Stimulated activated CD8-positive, alpha-beta memory T cell treated with anti-CD3 and anti-CD28 coated beads, Interleukin-12 subunit alpha, Interleukin-12 subunit beta, amount 100 ng/mL, for 24 hours (primary cell): ENCODE measurements around the gene ASTN2.

Experiments used
- DNase-seq: peaks from one replicate; pipeline ENCODE4 v3.0.0-alpha.2; 2020; ENCODE audit errors: extremely low read depth

ASTN2 gene

GRCh38 chr9:117114768-117115167 lies 300.1 kb downstream of the ASTN2 start:
- no peak for DNase-seq

GRCh38 chr9:117104716-117105495 lies 310.0 kb downstream of the ASTN2 start:
- DNase-seq = no peak

GRCh38 chr9:117104206-117104605 lies 310.7 kb downstream of the ASTN2 start:
- no peak for DNase-seq

- DNase-seq = no peak
Measured at GRCh38 chr9:117103438-117104110, 311.3 kb downstream of the ASTN2 start.

- no peak for DNase-seq
Measured at GRCh38 chr9:117101008-117101407, 313.8 kb downstream of the ASTN2 start.

GRCh38 chr9:117098331-117098730 lies 316.5 kb downstream of the ASTN2 start:
- no peak for DNase-seq

- DNase-seq = no peak
Measured at GRCh38 chr9:117097761-117098160, 317.1 kb downstream of the ASTN2 start.

- DNase-seq = no peak
Measured at GRCh38 chr9:117096138-117096537, 318.7 kb downstream of the ASTN2 start.

GRCh38 chr9:117095081-117095480 lies 319.8 kb downstream of the ASTN2 start:
- DNase-seq = no peak

- no peak for DNase-seq
Measured at GRCh38 chr9:117093891-117094844, 320.7 kb downstream of the ASTN2 start.

- no peak for DNase-seq
Measured at GRCh38 chr9:117092582-117092981, 322.3 kb downstream of the ASTN2 start.

GRCh38 chr9:117091529-117091928 lies 323.3 kb downstream of the ASTN2 start:
- no peak for DNase-seq

GRCh38 chr9:117088786-117089185 lies 326.1 kb downstream of the ASTN2 start:
- no peak for DNase-seq

- DNase-seq = no peak
Measured at GRCh38 chr9:117088140-117088539, 326.7 kb downstream of the ASTN2 start.

- DNase-seq = no peak
Measured at GRCh38 chr9:117084221-117084620, 330.6 kb downstream of the ASTN2 start.

GRCh38 chr9:117083559-117083958 lies 331.3 kb downstream of the ASTN2 start:
- no peak for DNase-seq

- no peak for DNase-seq
Measured at GRCh38 chr9:117081641-117082317, 333.1 kb downstream of the ASTN2 start.

GRCh38 chr9:117080765-117081390 lies 334.0 kb downstream of the ASTN2 start:
- DNase-seq = no peak

GRCh38 chr9:117076571-117077290 lies 338.1 kb downstream of the ASTN2 start:
- DNase-seq = no peak

- DNase-seq = no peak
Measured at GRCh38 chr9:117075636-117076035, 339.2 kb downstream of the ASTN2 start.
